Measurements from ENCODE around the gene VAPA.

DNA sequence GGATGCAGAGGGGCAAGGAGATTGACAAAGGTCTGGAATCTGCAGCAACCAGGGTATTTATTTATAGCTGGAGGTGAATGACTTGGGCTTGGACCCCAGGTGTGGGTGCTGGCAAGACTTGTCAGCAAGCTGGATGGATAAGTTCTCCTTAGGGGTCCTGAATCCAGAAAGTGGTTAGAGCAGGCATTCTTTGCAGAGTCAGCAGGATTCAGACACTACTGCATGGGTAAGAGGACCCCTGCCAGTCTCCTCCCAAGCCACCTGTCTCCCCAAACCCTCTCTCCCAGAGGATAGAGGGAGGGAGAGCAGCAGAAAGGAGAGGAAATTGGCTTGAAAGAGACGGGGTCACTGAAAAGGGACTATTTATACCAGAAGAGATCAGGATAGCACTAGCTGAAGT lies 89.5 kb downstream of the VAPA start:
- no peak for TF ChIP-seq CTCF (IDR thresholded peaks at IDR 0.05)
- no peak for TF ChIP-seq RXRA (IDR thresholded peaks at IDR 0.05; ENCODE audit: borderline replicate concordance, low read depth)
- TF ChIP-seq PBX3 (IDR thresholded peaks at IDR 0.05) = no peak
- TF ChIP-seq POLR2AphosphoS5 (IDR thresholded peaks at IDR 0.05; ENCODE audit: low read depth, low read length) = no peak
- no peak for TF ChIP-seq MAX (IDR thresholded peaks at IDR 0.05; ENCODE audit: low read depth)
- TF ChIP-seq, protein P1, sequence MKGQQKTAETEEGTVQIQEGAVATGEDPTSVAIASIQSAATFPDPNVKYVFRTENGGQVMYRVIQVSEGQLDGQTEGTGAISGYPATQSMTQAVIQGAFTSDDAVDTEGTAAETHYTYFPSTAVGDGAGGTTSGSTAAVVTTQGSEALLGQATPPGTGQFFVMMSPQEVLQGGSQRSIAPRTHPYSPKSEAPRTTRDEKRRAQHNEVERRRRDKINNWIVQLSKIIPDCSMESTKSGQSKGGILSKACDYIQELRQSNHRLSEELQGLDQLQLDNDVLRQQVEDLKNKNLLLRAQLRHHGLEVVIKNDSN (IDR thresholded peaks at IDR 0.05; ENCODE audit: borderline replicate concordance, low read depth) = no peak
- TF ChIP-seq YY1 (IDR thresholded peaks at IDR 0.05; ENCODE audit: low read depth) = no peak
- no peak for TF ChIP-seq FOXM1 (IDR thresholded peaks at IDR 0.05; ENCODE audit: low read depth)

Measured in SK-N-SH (cell line).